Mucosa of descending colon (tissue), 3 donors: ENCODE results near the gene HSD17B4. TPM values are rescaled to one million over a fixed set of nuclear protein-coding genes. Genes with fewer than 3 reads are reported as not detected.
"Not testable (repeated sequence)": the region's sequence is repeated elsewhere in the genome, so short reads cannot be mapped to it uniquely, and the experiment has no call there.

Experiments used
- ATAC-seq: fragments of 200-7000 bp; cut with Tn5 transposase; one replicate; pipeline ENCODE4 v1.9.1; 2020; ENCODE audit warnings: mild to moderate bottlenecking, moderate library complexity
- DNase-seq, 3 donors: peaks; one replicate each; pipeline ENCODE4 v3.0.0-alpha.2; 2020
- H3K36me3 ChIP-seq: fragments of 200-600 bp; one replicate; pipeline ENCODE4 v1.8.0; 2021; ENCODE audit warnings: low read depth, mild to moderate bottlenecking
- H3K4me1 ChIP-seq: fragments of 200-600 bp; one replicate; pipeline ENCODE4 v1.8.0; 2021; ENCODE audit warnings: low read depth, mild to moderate bottlenecking
- H3K4me3 ChIP-seq: fragments of 200-600 bp; one replicate; pipeline ENCODE4 v1.8.0; 2021; ENCODE audit warnings: mild to moderate bottlenecking
- H3K9me3 ChIP-seq: fragments of 200-600 bp; one replicate; pipeline ENCODE4 v1.8.0; 2021; ENCODE audit warnings: mild to moderate bottlenecking
- intact Hi-C, 2 donors: fragments of 100-400 bp; cut with DNase I in 1 of 2; cut with micrococcal nuclease in 1 of 2; formaldehyde crosslinking; loops; one replicate each; pipeline versions ENCODE4 v1.11.0 to v1.11.1; 2022; cut with DNase I, micrococcal nuclease
- total RNA-seq, 3 donors: library from RNA; stranded (reverse); fragmentation: NEBNext Ultra II Directional in 2 of 3; extraction: Animal tissue kit (Norgen Biotek cat#: 25700) in 2 of 3; gene quantifications; one replicate each; pipeline versions ENCODE4 v1.2.1 to v1.2.4, GENCODE V29; 2021 to 2023
- TF ChIP-seq, protein P1 (sequence below): fragments of 200-600 bp; IDR thresholded peaks from one replicate; pipeline ENCODE4 v1.8.0; 2022; ENCODE audit warnings: antibody characterized with exemption, mild to moderate bottlenecking
- donor health status: DM: no; HTN: no; CAD: no; lungs with moderate emphysema.
- donor health status: DM: no; HTN: no; CAD: no.
- donor health status: DM: no; HTN: yes; CAD: no.

HSD17B4 gene
- total RNA-seq, 3 donors from 2014 or later, result 178 to 243 (median 235) TPM

DNA sequence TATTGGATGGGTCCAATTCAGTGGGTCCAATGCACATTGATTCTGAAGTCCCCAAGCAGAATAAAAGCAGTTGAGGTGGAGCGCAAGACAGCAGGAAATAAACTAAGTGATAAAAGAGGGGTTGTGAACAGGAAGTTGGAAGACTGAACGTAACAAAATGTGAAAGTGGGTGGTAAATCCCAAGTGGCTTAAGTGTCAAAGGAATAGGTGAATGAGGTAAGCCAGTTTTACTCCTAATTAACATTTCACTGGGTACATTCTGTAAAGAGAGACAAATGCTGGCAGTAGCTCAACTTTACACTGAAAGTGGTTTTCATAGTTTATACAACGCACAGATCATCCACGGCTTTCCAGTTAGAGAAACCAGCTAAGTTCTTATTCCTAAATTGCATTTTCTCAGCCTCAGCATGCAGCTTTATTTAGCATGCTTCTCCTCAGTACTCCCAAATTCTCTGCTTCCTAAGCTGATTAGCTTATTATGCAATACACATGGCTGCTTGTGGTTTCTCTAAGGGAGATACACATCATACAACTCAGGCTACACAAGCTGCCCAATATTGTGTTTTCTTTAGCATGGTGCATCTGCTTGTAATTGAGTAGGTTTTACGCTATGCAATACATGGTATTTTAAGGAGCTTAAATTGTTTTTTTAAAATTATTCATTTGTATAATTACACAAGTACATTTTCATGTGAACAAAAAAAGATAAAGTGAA, 34.2 kb upstream of the HSD17B4 start:
- TF ChIP-seq, protein P1, sequence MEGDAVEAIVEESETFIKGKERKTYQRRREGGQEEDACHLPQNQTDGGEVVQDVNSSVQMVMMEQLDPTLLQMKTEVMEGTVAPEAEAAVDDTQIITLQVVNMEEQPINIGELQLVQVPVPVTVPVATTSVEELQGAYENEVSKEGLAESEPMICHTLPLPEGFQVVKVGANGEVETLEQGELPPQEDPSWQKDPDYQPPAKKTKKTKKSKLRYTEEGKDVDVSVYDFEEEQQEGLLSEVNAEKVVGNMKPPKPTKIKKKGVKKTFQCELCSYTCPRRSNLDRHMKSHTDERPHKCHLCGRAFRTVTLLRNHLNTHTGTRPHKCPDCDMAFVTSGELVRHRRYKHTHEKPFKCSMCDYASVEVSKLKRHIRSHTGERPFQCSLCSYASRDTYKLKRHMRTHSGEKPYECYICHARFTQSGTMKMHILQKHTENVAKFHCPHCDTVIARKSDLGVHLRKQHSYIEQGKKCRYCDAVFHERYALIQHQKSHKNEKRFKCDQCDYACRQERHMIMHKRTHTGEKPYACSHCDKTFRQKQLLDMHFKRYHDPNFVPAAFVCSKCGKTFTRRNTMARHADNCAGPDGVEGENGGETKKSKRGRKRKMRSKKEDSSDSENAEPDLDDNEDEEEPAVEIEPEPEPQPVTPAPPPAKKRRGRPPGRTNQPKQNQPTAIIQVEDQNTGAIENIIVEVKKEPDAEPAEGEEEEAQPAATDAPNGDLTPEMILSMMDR, result no peak
- peak; percentile 19 for ATAC-seq
- no peaks in the 10 kb centered on the region for H3K4me1 ChIP-seq
- H3K36me3 ChIP-seq, result no peaks in the 10 kb centered on the region
- H3K4me3 ChIP-seq, result no peak overlapping the region
- intact Hi-C loops, result loop anchor here in 1 of 2 donors (10.0 kb wide), 1 partner anchor 153 kb away; no protein-coding TSS in a partner anchor
- no peaks in the 10 kb centered on the region for H3K9me3 ChIP-seq
- no peak for DNase-seq

- H3K36me3 ChIP-seq, result no peaks in the 10 kb centered on the region
- DNase-seq (no peak), ATAC-seq (peak; percentile 82)
- intact Hi-C loops, result loop anchor here in 1 of 2 donors (10.0 kb wide), 1 partner anchor 154 kb away; no protein-coding TSS in a partner anchor
- H3K4me1 ChIP-seq, result no peaks in the 10 kb centered on the region
- TF ChIP-seq, protein P1, result no peak
- H3K4me3 ChIP-seq, result no peak overlapping the region
- H3K9me3 ChIP-seq, result no peaks in the 10 kb centered on the region
Measured at GRCh38 chr5:119418606-119419100, 33.6 kb upstream of the HSD17B4 start.

- TF ChIP-seq, protein P1, result no peak
- H3K4me3 ChIP-seq, result no peak overlapping the region
- no peaks in the 10 kb centered on the region for H3K36me3 ChIP-seq
- no peak for DNase-seq
- no peaks in the 10 kb centered on the region for H3K9me3 ChIP-seq
- no peak for ATAC-seq
- intact Hi-C loops, result no loop called here
- no peaks in the 10 kb centered on the region for H3K4me1 ChIP-seq
Measured at GRCh38 chr5:119420169-119420568, 32.1 kb upstream of the HSD17B4 start.

GRCh38 chr5:119426057-119426456, 26.2 kb upstream of the HSD17B4 start:
- no peaks in the 10 kb centered on the region for H3K36me3 ChIP-seq
- no peaks in the 10 kb centered on the region for H3K9me3 ChIP-seq
- DNase-seq (no peak), ATAC-seq (no peak)
- intact Hi-C loops, result no loop called here
- H3K4me1 ChIP-seq, result no peaks in the 10 kb centered on the region
- TF ChIP-seq, protein P1, result no peak
- no peak overlapping the region for H3K4me3 ChIP-seq

- TF ChIP-seq, protein P1, result no peak
- H3K9me3 ChIP-seq, result no peaks in the 10 kb centered on the region
- intact Hi-C loops, result no loop called here
- no peak overlapping the region for H3K4me3 ChIP-seq
- H3K4me1 ChIP-seq, result no peaks in the 10 kb centered on the region
- H3K36me3 ChIP-seq, result no peaks in the 10 kb centered on the region
- no peak for DNase-seq
- ATAC-seq, result peak; percentile 93
Measured at GRCh38 chr5:119427060-119427459, 25.2 kb upstream of the HSD17B4 start.

- DNase-seq, ATAC-seq, H3K4me3 ChIP-seq, intact Hi-C loops, H3K9me3 ChIP-seq, H3K36me3 ChIP-seq, H3K4me1 ChIP-seq: not testable (repeated sequence)
Measured at GRCh38 chr5:119427596-119427995, 24.7 kb upstream of the HSD17B4 start.

- ATAC-seq, H3K4me3 ChIP-seq, H3K36me3 ChIP-seq, H3K4me1 ChIP-seq, H3K9me3 ChIP-seq, DNase-seq, intact Hi-C loops: not testable (repeated sequence)
Measured at GRCh38 chr5:119428166-119428565, 24.1 kb upstream of the HSD17B4 start.

DNA sequence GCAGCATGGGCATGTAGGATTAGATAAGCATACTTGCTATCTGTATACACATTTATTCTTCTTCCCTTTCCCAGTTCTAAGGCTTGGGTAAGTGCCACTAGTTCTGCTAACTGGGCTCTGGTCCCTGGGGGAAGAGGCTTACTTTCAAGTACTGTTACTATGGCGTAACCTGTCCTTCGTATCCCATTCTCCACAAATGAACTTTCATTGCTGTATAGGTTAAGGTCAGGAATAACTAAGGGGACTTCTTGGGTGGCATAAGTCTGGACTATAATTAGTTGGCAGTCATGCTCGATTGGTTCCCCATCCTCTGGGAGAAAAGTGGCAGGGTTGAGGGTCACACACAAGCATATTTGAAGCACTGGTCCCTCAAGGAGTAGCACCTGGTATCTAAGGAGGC, 23.7 kb upstream of the HSD17B4 start:
- H3K36me3 ChIP-seq, intact Hi-C loops, H3K9me3 ChIP-seq, ATAC-seq, H3K4me3 ChIP-seq, H3K4me1 ChIP-seq, DNase-seq: not testable (repeated sequence)

- H3K9me3 ChIP-seq, H3K36me3 ChIP-seq, DNase-seq, ATAC-seq, intact Hi-C loops, H3K4me3 ChIP-seq, H3K4me1 ChIP-seq: not testable (repeated sequence)
Measured at GRCh38 chr5:119432674-119433237, 19.5 kb upstream of the HSD17B4 start.
